ENCODE results near the gene LAG3. TPM values are rescaled to one million over a fixed set of nuclear protein-coding genes. Genes with fewer than 3 reads are reported as not detected.

The LAG3 gene
- total RNA-seq, 1 experiment from 2014 or later = 4.1 TPM

GRCh38 chr12:6767353-6768319, 4.7 kb upstream of the LAG3 start:
- no peaks in the 10 kb centered on the region for H3K27me3 ChIP-seq (replicated peaks; ENCODE audit: insufficient read depth, low read depth, low read length, poor library complexity)
- peak; percentile 57 for DNase-seq (ENCODE audit: low spot score)
- intact Hi-C loops (cut with micrococcal nuclease; ENCODE audit: unreplicated experiment) = loop anchor here (2.0 to 10.0 kb wide), 3 partner anchors 15 to 197 kb away; partner anchors contain the start of genes MLF2 and P3H3
- TSS peak; percentile 30 for BruUV-seq (replicated peaks)
- CTCF ChIA-PET = interaction anchor here (0.5 to 1.6 kb wide), 5 partner anchors 10 to 341 kb away, joined by 3 to 10 read pairs (median 4); partner anchors contain the start of genes C1RL and ZNF384
- H3K9me3 ChIP-seq (ENCODE audit: low read depth, low read length, poor library complexity, severe bottlenecking) = no peaks in the 10 kb centered on the region
- TF ChIP-seq EZH2 (IDR thresholded peaks at IDR 0.05; ENCODE audit: borderline replicate concordance, low read depth, low read length, poor library complexity, severe bottlenecking) (no peak), CTCF (conservative IDR thresholded peaks at IDR 0.05; ENCODE audit: low read depth, low read length) (no peak)
- H3K36me3 ChIP-seq (ENCODE audit: insufficient read depth, low read length, poor library complexity, severe bottlenecking) = peaks cover 24% of the 10 kb centered on the region
- H3K4me1 ChIP-seq (ENCODE audit: insufficient read depth, low read length, poor library complexity, severe bottlenecking) = peaks cover 40% of the 10 kb centered on the region
- peak overlapping the region; percentile 97 for H3K4me3 ChIP-seq (ENCODE audit: low read depth, low read length, poor library complexity, severe bottlenecking)
- peak overlapping the region; percentile 88 for H3K27ac ChIP-seq (ENCODE audit: low read depth, low read length, poor library complexity, severe bottlenecking)
- POLR2A ChIA-PET (ENCODE audit: low non-redundant PET) = interaction anchor here (0.5 kb wide), 1 partner anchor 229 kb away, joined by 3 read pairs; no protein-coding TSS in a partner anchor

GRCh38 chr12:6768437-6768914, 3.8 kb upstream of the LAG3 start:
- peak overlapping the region; percentile 88 for H3K27ac ChIP-seq (ENCODE audit: low read depth, low read length, poor library complexity, severe bottlenecking)
- no TSS peak for BruUV-seq (replicated peaks)
- DNase-seq (ENCODE audit: low spot score) = peak; percentile 33

More at GRCh38 chr12:6768437-6768914, 3.8 kb upstream of the LAG3 start:
- no peak for TF ChIP-seq CTCF (conservative IDR thresholded peaks at IDR 0.05; ENCODE audit: low read depth, low read length)
- TF ChIP-seq EZH2 (IDR thresholded peaks at IDR 0.05; ENCODE audit: borderline replicate concordance, low read depth, low read length, poor library complexity, severe bottlenecking) = no peak
- CTCF ChIA-PET = no interaction called here
- peaks cover 24% of the 10 kb centered on the region for H3K36me3 ChIP-seq (ENCODE audit: insufficient read depth, low read length, poor library complexity, severe bottlenecking)
- POLR2A ChIA-PET (ENCODE audit: low non-redundant PET) = no interaction called here
- H3K9me3 ChIP-seq (ENCODE audit: low read depth, low read length, poor library complexity, severe bottlenecking) = no peaks in the 10 kb centered on the region
- H3K4me1 ChIP-seq (ENCODE audit: insufficient read depth, low read length, poor library complexity, severe bottlenecking) = peaks cover 38% of the 10 kb centered on the region
- intact Hi-C loops (cut with micrococcal nuclease; ENCODE audit: unreplicated experiment) = loop anchor here (5.0 to 10.0 kb wide), 2 partner anchors 59 to 196 kb away; partner anchors contain the start of gene P3H3
- peak overlapping the region; percentile 97 for H3K4me3 ChIP-seq (ENCODE audit: low read depth, low read length, poor library complexity, severe bottlenecking)
- H3K27me3 ChIP-seq (replicated peaks; ENCODE audit: insufficient read depth, low read depth, low read length, poor library complexity) = no peaks in the 10 kb centered on the region

Measured in A673 (cell line).